GM12878 (cell line): ENCODE measurements around the gene ZNF816. TPM values are rescaled to one million over a fixed set of nuclear protein-coding genes. Genes with fewer than 3 reads are reported as not detected.

ENCODE experiments used
- ATAC-seq: fragments of 200-7000 bp; cut with Tn5 transposase; 3 replicates; pipeline ENCODE4 v1.9.1; 2020; ENCODE audit warnings: mild to moderate bottlenecking, moderate library complexity
- BruUV-seq: library from RNA; stranded (reverse); fragments of 400-500 nt; replicated peaks from 2 replicates; lab custom pipeline; 2021; lab: Mats Ljungman, UMichigan
- CTCF ChIA-PET: fragments of 300-600 bp; sonication (Branson Sonifier 250); formaldehyde crosslinking; extraction: SDS; loops from one replicate; lab custom pipeline; 2021; ENCODE audit warnings: inconsistent platforms; lab: Yijun Ruan, JAX
- POLR2A ChIA-PET: fragments of 350-600 bp; formaldehyde crosslinking; extraction: SDS; loops from one replicate; lab custom pipeline; 2021; ENCODE audit warnings: inconsistent platforms; lab: Charles Lee
- RAD21 ChIA-PET: fragments of 300-600 bp; sonication (Branson Sonifier 250); formaldehyde crosslinking; loops from one replicate; lab custom pipeline; 2023; ENCODE audit warnings: antibody characterized with exemption; ENCODE audit not compliant: unreplicated experiment; lab: Charles Lee
- SMC1A ChIA-PET: fragments of 300-600 bp; sonication (Branson Sonifier 250); formaldehyde crosslinking; loops from one replicate; lab custom pipeline; 2023; ENCODE audit not compliant: unreplicated experiment, uncharacterized antibody; lab: Charles Lee
- DNase-seq: peaks from one replicate; pipeline ENCODE4 v3.0.0-alpha.2; 2011; ENCODE audit warnings: low read depth, low spot score
- FAIRE-seq: peaks from 3 replicates; lab custom pipeline; 2011; peaks lifted over from hg19 to GRCh38; lab: Jason Lieb, UNC
- H2AFZ ChIP-seq: 2 replicates; pipeline ENCODE4 v1.6.0; 2011; ENCODE audit warnings: low read depth, low read length, control low read depth; ENCODE audit not compliant: control insufficient read depth
- H3K27ac ChIP-seq: 2 replicates; pipeline ENCODE4 v1.5.1; 2011; ENCODE audit warnings: control low read depth; ENCODE audit not compliant: control insufficient read depth, insufficient read depth
- H3K27me3 ChIP-seq, 2 experiments: replicated peaks in 1 of 2; 2 replicates each; pipeline versions ENCODE4 v1.6.0 to v1.6.1; 2011; ENCODE audit warnings: low read length in 1 of 2; ENCODE audit not compliant: control insufficient read depth in 2 of 2, insufficient read depth in 2 of 2
- H3K36me3 ChIP-seq, 2 experiments: 2 replicates each; pipeline ENCODE4 v1.5.1; 2011; ENCODE audit warnings: low read length in 1 of 2; ENCODE audit not compliant: control insufficient read depth in 2 of 2, insufficient read depth in 2 of 2
- H3K4me1 ChIP-seq: 2 replicates; pipeline ENCODE4 v1.6.1; 2011; ENCODE audit warnings: mild to moderate bottlenecking, low read length, moderate library complexity, mixed read lengths; ENCODE audit not compliant: control insufficient read depth, insufficient read depth
- H3K4me2 ChIP-seq: 2 replicates; pipeline ENCODE4 v1.6.0; 2011; ENCODE audit warnings: control low read depth; ENCODE audit not compliant: control insufficient read depth, insufficient read depth
- H3K4me3 ChIP-seq: fragments of 200-600 bp; sonication (generic); 2 replicates; pipeline ENCODE4 v1.5.1; 2016
- H3K79me2 ChIP-seq: 2 replicates; pipeline ENCODE4 v1.6.0; 2011; ENCODE audit warnings: low read length; ENCODE audit not compliant: control insufficient read depth, insufficient read depth
- H3K9ac ChIP-seq: 2 replicates; pipeline ENCODE4 v1.8.0; 2011; ENCODE audit warnings: low read length, control low read depth, mixed read lengths; ENCODE audit not compliant: control insufficient read depth, insufficient read depth
- H3K9me3 ChIP-seq: replicated peaks from 3 replicates; pipeline ENCODE4 v1.5.1; 2011; ENCODE audit warnings: mild to moderate bottlenecking, low read length; ENCODE audit not compliant: control insufficient read depth, insufficient read depth
- H4K20me1 ChIP-seq: 2 replicates; pipeline ENCODE4 v1.6.0; 2011; ENCODE audit not compliant: control insufficient read depth, insufficient read depth
- BMI1 ChIP-seq: fragments of 450-650 bp; IDR thresholded peaks from 2 replicates; pipeline ENCODE4 v1.6.1; 2016; ENCODE audit warnings: mild to moderate bottlenecking, moderate library complexity, borderline replicate concordance
- CHD4 ChIP-seq: fragments of 200-600 bp; sonication (generic); IDR thresholded peaks from 2 replicates; pipeline ENCODE4 v1.6.1; 2016; ENCODE audit warnings: mild to moderate bottlenecking
- JUNB ChIP-seq: IDR thresholded peaks from 2 replicates; pipeline ENCODE4 v1.6.1; 2016; ENCODE audit warnings: antibody characterized with exemption, mild to moderate bottlenecking
- MEF2A ChIP-seq: IDR thresholded peaks from 2 replicates; pipeline ENCODE4 v1.6.1; 2011; ENCODE audit warnings: low read depth, mild to moderate bottlenecking, low read length, moderate library complexity; ENCODE audit not compliant: insufficient read depth
- NFYA ChIP-seq: IDR thresholded peaks from 2 replicates; pipeline ENCODE4 v1.6.1; 2011; ENCODE audit warnings: low read depth, mild to moderate bottlenecking, low read length, improper control_type of control experiment, borderline replicate concordance
- NR2F1 ChIP-seq: fragments of 450-650 bp; conservative IDR thresholded peaks from 2 replicates; pipeline ENCODE4 v1.6.1; 2017; ENCODE audit warnings: mild to moderate bottlenecking
- SIX5 ChIP-seq: IDR thresholded peaks from 2 replicates; pipeline ENCODE4 v1.6.1; 2011; ENCODE audit warnings: mild to moderate bottlenecking, low read depth, low read length, moderate library complexity; ENCODE audit not compliant: severe bottlenecking
- WGBS: methylation state at CpG from one replicate; pipeline ENCODE4 v1.1.6; 2016; ENCODE audit warnings: low lambda C conversion rate; ENCODE audit not compliant: insufficient replicate concordance, insufficient coverage; ENCODE audit errors: missing lambda C conversion rate; 5-methylcytosine and 5-hydroxymethylcytosine counted together
- in situ Hi-C: fragments of 300-500 bp; cut with MboI; formaldehyde crosslinking; loops from 9 replicates; pipeline ENCODE4 v1.14.3; 2018; ENCODE audit warnings: mixed read lengths
- intact Hi-C: fragments of 100-400 bp; cut with micrococcal nuclease; formaldehyde crosslinking; loops from one replicate; pipeline ENCODE4 v1.14.2; 2022; ENCODE audit not compliant: unreplicated experiment
- polyA plus RNA-seq, 11 experiments: library from polyadenylated mRNA; depleted of rRNA in 4 of 11; unstranded in 6 of 11; stranded (reverse) in 5 of 11; fragments of >200 nt; fragmentation: Nextera tagmentation in 4 of 11; fragmentation: Illumina TruSeq in 1 of 11; extraction: Ambion mirVana in 4 of 11; extraction: Trizol in 1 of 11; gene quantifications; 1 replicate in 1 of 11; 2 replicates in 10 of 11; pipeline versions ENCODE4 v1.2.1 to v1.2.3, GENCODE V29; 2011 to 2016; ENCODE audit warnings: inconsistent platforms in 2 of 11, missing spikeins in 2 of 11, low read depth in 1 of 11
- total RNA-seq, 4 experiments: library from RNA; depleted of rRNA in 3 of 4; stranded (reverse); fragments of >200 nt in 3 of 4; fragmentation: Illumina TruSeq in 1 of 4; extraction: Trizol in 1 of 4; gene quantifications; 2 replicates each; pipeline versions ENCODE4 v1.2.1 to v1.2.3, GENCODE V29; 2013 to 2021

The ZNF816 gene
- total and polyA plus RNA-seq, 10 of the 15 experiments (the other 5 are each of a cell fraction or from before 2014, with no cell fraction given): 4.0 to 15.6 (median 7.5) TPM

- intact Hi-C loops: no loop called here
- no peak for DNase-seq
- Histone ChIP-seq H4K20me1 (no peaks in the 10 kb centered on the region), H3K27ac (no peak overlapping the region), H3K9ac (no peak overlapping the region), H3K4me1 (peaks cover 6% of the 10 kb centered on the region)
- SMC1A ChIA-PET: interaction anchor here (0.7 kb wide), 1 partner anchor 398 kb away, joined by 3 read pairs; no protein-coding TSS in a partner anchor
- 0 out of 2 replicates have a peak, but pooled peaks have one; percentile 15 for TF ChIP-seq NR2F1
- TF ChIP-seq SIX5: no peak
- TF ChIP-seq, all 136 proteins: peak for 1
- in situ Hi-C loops: no loop called here
- no peak overlapping the region for H3K4me2 ChIP-seq
- H3K27me3 ChIP-seq: no peaks in the 10 kb centered on the region
- H3K4me3 ChIP-seq: no peak overlapping the region
- WGBS: 57% methylated on average over 5 of the region's 5 CpGs
- CTCF ChIA-PET: interaction anchor here (1.1 kb wide), 1 partner anchor 24 kb away, joined by 3 read pairs; the partner anchor contains the start of gene ZNF816
- POLR2A ChIA-PET: interaction anchor here (0.6 to 1.2 kb wide), 2 partner anchors 17 to 137 kb away, joined by 3 to 5 read pairs; no protein-coding TSS in a partner anchor
- H3K36me3 ChIP-seq: peaks cover 0 to 3% of the 10 kb centered on the region in 2 experiments; a peak in 1 of 4 replicates
- FAIRE-seq (no peak), ATAC-seq (no peak)
- no TSS peak for BruUV-seq
- peaks cover 4% of the 10 kb centered on the region for H3K79me2 ChIP-seq
- RAD21 ChIA-PET: no interaction called here
- no peak overlapping the region for H2AFZ ChIP-seq
- peaks cover 10% of the 10 kb centered on the region for H3K9me3 ChIP-seq
Measured at GRCh38 chr19:52938761-52939160, 23.9 kb downstream of the ZNF816 start.

GRCh38 chr19:52936954-52937325 lies 25.7 kb downstream of the ZNF816 start:
- CTCF ChIA-PET: no interaction called here
- intact Hi-C loops: no loop called here
- Histone ChIP-seq H3K36me3 (peaks cover 0 to 3% of the 10 kb centered on the region in 2 experiments; a peak in 1 of 4 replicates), H3K4me2 (0 out of 2 replicates have a peak overlapping the region, but pooled peaks have one; percentile 7), H3K79me2 (peaks cover 3% of the 10 kb centered on the region), H3K4me1 (peaks cover 6% of the 10 kb centered on the region), H3K9me3 (peaks cover 11% of the 10 kb centered on the region), H2AFZ (no peak overlapping the region), H3K27me3 (no peaks in the 10 kb centered on the region)
- 95% methylated on average over 7 of the region's 7 CpGs for WGBS
- RAD21 ChIA-PET: interaction anchor here (0.6 kb wide), 1 partner anchor 396 kb away, joined by 3 read pairs; no protein-coding TSS in a partner anchor
- TF ChIP-seq MEF2A: no peak
- no peak for TF ChIP-seq BMI1
- no peak for TF ChIP-seq JUNB
- TF ChIP-seq CHD4: no peak
- TF ChIP-seq NFYA: no peak
- TF ChIP-seq, all 136 proteins: peak for 0
- no TSS peak for BruUV-seq
- no peaks in the 10 kb centered on the region for H4K20me1 ChIP-seq
- in situ Hi-C loops: no loop called here
- ATAC-seq: no peak; the same call in 2 of the 3 replicates
- no peak for DNase-seq
- H3K27ac ChIP-seq: no peak overlapping the region
- POLR2A ChIA-PET: interaction anchor here (0.5 to 0.7 kb wide), 2 partner anchors 92 to 394 kb away, joined by 3 read pairs; no protein-coding TSS in a partner anchor
- no peak overlapping the region for H3K9ac ChIP-seq
- FAIRE-seq: no peak
- SMC1A ChIA-PET: no interaction called here
- no peak overlapping the region for H3K4me3 ChIP-seq
